Peyer's patch (tissue), 4 donors: ENCODE data around the gene CACTIN.

Experiments used
- POLR2A ChIP-seq, 2 donors: fragments of 450-650 bp; IDR thresholded peaks; one replicate each; pipeline ENCODE4 v1.5.1; 2017; ENCODE audit warnings: antibody characterized with exemption in 2 of 2, mild to moderate bottlenecking in 2 of 2, moderate library complexity in 2 of 2
- TF ChIP-seq, protein P1 (sequence below), 6 experiments: fragments of 450-650 bp in 4 of 6; fragments of 200-600 bp in 2 of 6; sonication (generic) in 1 of 6; IDR thresholded peaks; one replicate each; pipeline ENCODE4 v1.5.1; 2017 to 2019; ENCODE audit warnings: antibody characterized with exemption in 6 of 6, mild to moderate bottlenecking in 3 of 6, moderate library complexity in 1 of 6

DNA sequence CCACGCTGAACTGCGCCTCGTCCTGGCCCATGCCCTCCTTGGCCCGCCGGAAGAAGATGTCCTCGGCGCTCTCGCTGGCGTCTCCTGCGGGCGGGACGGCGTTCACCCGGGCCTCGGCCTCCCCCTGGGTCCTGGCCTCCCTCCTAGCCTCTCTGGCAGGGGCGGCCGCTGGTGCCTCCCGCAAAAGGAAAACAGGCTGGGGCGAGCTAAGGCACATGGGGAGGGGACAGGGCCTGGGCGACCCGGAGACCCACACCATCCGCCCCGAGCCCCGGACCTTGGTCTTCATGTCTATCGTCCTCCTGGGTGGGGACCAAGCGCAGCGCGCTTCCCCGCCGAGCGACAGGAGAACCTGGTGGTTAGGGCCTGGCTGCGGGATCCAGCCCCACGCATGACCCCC, 14.3 kb downstream of the CACTIN start:
- TF ChIP-seq, protein P1, sequence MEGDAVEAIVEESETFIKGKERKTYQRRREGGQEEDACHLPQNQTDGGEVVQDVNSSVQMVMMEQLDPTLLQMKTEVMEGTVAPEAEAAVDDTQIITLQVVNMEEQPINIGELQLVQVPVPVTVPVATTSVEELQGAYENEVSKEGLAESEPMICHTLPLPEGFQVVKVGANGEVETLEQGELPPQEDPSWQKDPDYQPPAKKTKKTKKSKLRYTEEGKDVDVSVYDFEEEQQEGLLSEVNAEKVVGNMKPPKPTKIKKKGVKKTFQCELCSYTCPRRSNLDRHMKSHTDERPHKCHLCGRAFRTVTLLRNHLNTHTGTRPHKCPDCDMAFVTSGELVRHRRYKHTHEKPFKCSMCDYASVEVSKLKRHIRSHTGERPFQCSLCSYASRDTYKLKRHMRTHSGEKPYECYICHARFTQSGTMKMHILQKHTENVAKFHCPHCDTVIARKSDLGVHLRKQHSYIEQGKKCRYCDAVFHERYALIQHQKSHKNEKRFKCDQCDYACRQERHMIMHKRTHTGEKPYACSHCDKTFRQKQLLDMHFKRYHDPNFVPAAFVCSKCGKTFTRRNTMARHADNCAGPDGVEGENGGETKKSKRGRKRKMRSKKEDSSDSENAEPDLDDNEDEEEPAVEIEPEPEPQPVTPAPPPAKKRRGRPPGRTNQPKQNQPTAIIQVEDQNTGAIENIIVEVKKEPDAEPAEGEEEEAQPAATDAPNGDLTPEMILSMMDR (IDR thresholded peaks at IDR 0.05): no peak
- TF ChIP-seq POLR2A (IDR thresholded peaks at IDR 0.05): no peak
